ENCODE measurements around the gene YIPF4. TPM values are rescaled to one million over a fixed set of nuclear protein-coding genes. Genes with fewer than 3 reads are reported as not detected.

The YIPF4 gene
- total and polyA plus RNA-seq, 2 of the 4 experiments (the other 2 are of a cell fraction), result 3.6 to 6.8 TPM

GRCh38 chr2:32355976-32356680 is 78.4 kb downstream of the YIPF4 start (continued):
- TF ChIP-seq RCOR1 (IDR thresholded peaks at IDR 0.05; ENCODE audit: insufficient replicate concordance, low read length), result no peak

GRCh38 chr2:32356681-32357317 is 79.1 kb downstream of the YIPF4 start, which contains the start of gene BIRC6:
Gene BIRC6 (plus strand): TSS chr2:32357023. CDS start chr2:32357162, 139 bp downstream.
- Histone ChIP-seq H2BK20ac (ENCODE audit: low read depth, low read length) (peak within 1 kb of the TSS; percentile 33), H3K4me3 (ENCODE audit: insufficient read depth, low read depth, low read length) (peak within 1 kb of the TSS; percentile 97), H3K14ac (replicated peaks; ENCODE audit: low read depth, low read length) (peak within 1 kb of the TSS; percentile 97), H3K9me1 (ENCODE audit: insufficient read depth, low read length) (peaks cover 7% of the 10 kb centered on the region; the same call in 1 of the 2 replicates), H3K27me3 (ENCODE audit: control insufficient read depth, insufficient read depth, low read length) (no peaks in the 10 kb centered on the region), H2BK15ac (ENCODE audit: low read depth, low read length) (peak within 1 kb of the TSS; percentile 66; the same call in 1 of the 3 replicates), H4K20me1 (ENCODE audit: insufficient read depth, low read length) (peaks cover 44% of the 10 kb centered on the region), H2BK5ac (ENCODE audit: low read depth, low read length, poor library complexity, severe bottlenecking) (peak within 1 kb of the TSS; percentile 94), H3K56ac (ENCODE audit: extremely low read depth, insufficient read depth, low read length) (peak within 1 kb of the TSS; percentile 98), H3K9me3 (ENCODE audit: control insufficient read depth, insufficient read depth, low read length) (no peaks in the 10 kb centered on the region), H2BK120ac (ENCODE audit: low read depth, low read length) (peak within 1 kb of the TSS; percentile 89), H3K36me3 (ENCODE audit: control insufficient read depth, insufficient read depth, low read length) (peaks cover 2% of the 10 kb centered on the region; the same call in 1 of the 2 replicates), H2AFZ (replicated peaks; ENCODE audit: low read length, poor library complexity) (peak within 1 kb of the TSS; percentile 98), H4K5ac (ENCODE audit: low read depth, low read length) (peak within 1 kb of the TSS; percentile 87), H3K79me1 (ENCODE audit: low read depth in 1 of 2, low read length in 2 of 2) (peaks cover 0 to 24% of the 10 kb centered on the region in 2 experiments; a peak in 2 of 4 replicates), H3K4me1 (ENCODE audit: control insufficient read depth, insufficient read depth, low read length) (peaks cover 1% of the 10 kb centered on the region; the same call in 1 of the 2 replicates), H3K23ac (ENCODE audit: low read depth, low read length) (peak within 1 kb of the TSS; percentile 99), H3K9ac (ENCODE audit: low read depth, low read length) (peak within 1 kb of the TSS; percentile 98), H3K4ac (ENCODE audit: low read depth, low read length) (peak within 1 kb of the TSS; percentile 97), H4K91ac (ENCODE audit: insufficient read depth, low read depth, low read length) (peak within 1 kb of the TSS; percentile 97), H4K8ac (ENCODE audit: low read depth in 2 of 2, low read length in 2 of 2) (peak within 1 kb of the TSS; percentile 97 to 99), H3K18ac (ENCODE audit: low read depth, low read length) (peak within 1 kb of the TSS; percentile 80), H3K27ac (ENCODE audit: insufficient read depth, low read length) (peak within 1 kb of the TSS; percentile 99), H2AK9ac (replicated peaks; ENCODE audit: low read depth, low read length, poor library complexity) (peak within 1 kb of the TSS; percentile 99), H3K4me2 (ENCODE audit: low read depth, low read length) (peak within 1 kb of the TSS; percentile 80), H2AK5ac (ENCODE audit: low read depth, low read length) (peak within 1 kb of the TSS; percentile 95)
- no TSS peak for BruUV-seq (replicated peaks)
- DNase-seq, result peak; percentile 95
- dilution Hi-C loops (cut with HindIII; ENCODE audit: low sequenced_read_pairs, unreplicated experiment), result no loop called here
- in situ Hi-C loops (cut with MboI; ENCODE audit: low sequenced_read_pairs), result no loop called here
- peak; percentile 91 for ATAC-seq (ENCODE audit: low read depth)
- WGBS, 2 experiments (ENCODE audit: extremely low coverage in 2 of 2, insufficient read length in 1 of 2), result 0% methylated on average over 37 of the region's 76 CpGs; no CpG with 5 or more reads in 1 of the 2 experiments
- CTCF ChIA-PET, result no interaction called here
- POLR2A ChIA-PET (ENCODE audit: unreplicated experiment), result no interaction called here
- intact Hi-C loops (cut with micrococcal nuclease), result no loop called here
- no peak for TF ChIP-seq RCOR1 (IDR thresholded peaks at IDR 0.05; ENCODE audit: insufficient replicate concordance, low read length)
- 0 out of 2 replicates have a peak, but pooled peaks have one; percentile 40 for TF ChIP-seq FOS (IDR thresholded peaks at IDR 0.05; ENCODE audit: low read depth, low read length)
- TF ChIP-seq CHD1 (IDR thresholded peaks at IDR 0.05; ENCODE audit: low read depth, low read length), result no peak; the same call in 1 of the 2 replicates
- TF ChIP-seq CTCF (conservative IDR thresholded peaks at IDR 0.05; ENCODE audit: low read depth, low read length), result no peak
- peak; percentile 81 for TF ChIP-seq MXI1 (IDR thresholded peaks at IDR 0.05; ENCODE audit: borderline replicate concordance, low read depth, low read length)
- TF ChIP-seq NFE2L2 (IDR thresholded peaks at IDR 0.05; ENCODE audit: low read depth, low read length), result 0 out of 2 replicates have a peak, but pooled peaks have one; percentile 12
- TF ChIP-seq RFX5 (IDR thresholded peaks at IDR 0.05; ENCODE audit: low read depth, low read length), result no peak
- peak; percentile 99 for TF ChIP-seq MAZ (IDR thresholded peaks at IDR 0.05; ENCODE audit: borderline replicate concordance, low read depth, low read length)
- TF ChIP-seq CEBPB (IDR thresholded peaks at IDR 0.05; ENCODE audit: low read depth, low read length), result no peak
- peak; percentile 93 for TF ChIP-seq POLR2A (IDR thresholded peaks at IDR 0.05; ENCODE audit: low read depth, low read length)
- peak; percentile 46; the same call in 1 of the 2 replicates for TF ChIP-seq USF2 (IDR thresholded peaks at IDR 0.05; ENCODE audit: low read depth, low read length)

All from IMR-90 (cell line).